ENCODE data around the gene TSHZ2.
A peak's percentile ranks its signal among the peaks of the same experiment; 100 is the strongest.

The TSHZ2 gene

GRCh38 chr20:53332022-53332837, 360.1 kb downstream of the TSHZ2 start:
- Histone ChIP-seq H3K9me3 (no peaks in the 10 kb centered on the region), H3K4me1 (peaks cover 11% of the 10 kb centered on the region), H3K27me3 (no peaks in the 10 kb centered on the region), H3K36me3 (no peaks in the 10 kb centered on the region; the same call in 1 of the 2 replicates), H3K4me3 (ENCODE audit: low read depth, low read length) (no peak overlapping the region)
- no peak for TF ChIP-seq CTCF (IDR thresholded peaks at IDR 0.05; ENCODE audit: low read depth, low read length)
- no peak for DNase-seq

GRCh38 chr20:53334861-53335260, 362.7 kb downstream of the TSHZ2 start:
- H3K4me3 ChIP-seq (ENCODE audit: low read depth, low read length) = no peak overlapping the region
- peaks cover 11% of the 10 kb centered on the region for H3K4me1 ChIP-seq
- DNase-seq = no peak
- H3K9me3 ChIP-seq = no peaks in the 10 kb centered on the region
- no peaks in the 10 kb centered on the region; the same call in 1 of the 2 replicates for H3K36me3 ChIP-seq
- H3K27me3 ChIP-seq = no peaks in the 10 kb centered on the region
- no peak for TF ChIP-seq CTCF (IDR thresholded peaks at IDR 0.05; ENCODE audit: low read depth, low read length)

- no peak for TF ChIP-seq CTCF (IDR thresholded peaks at IDR 0.05; ENCODE audit: low read depth, low read length)
- DNase-seq = no peak
These were observed 363.4 kb downstream of the TSHZ2 start for GRCh38 chr20:53335555-53335954.

GRCh38 chr20:53336892-53337291, 364.7 kb downstream of the TSHZ2 start:
- no peaks in the 10 kb centered on the region for H3K4me1 ChIP-seq
- DNase-seq = no peak
- no peaks in the 10 kb centered on the region for H3K27me3 ChIP-seq
- H3K36me3 ChIP-seq = no peaks in the 10 kb centered on the region; the same call in 1 of the 2 replicates
- no peak overlapping the region for H3K4me3 ChIP-seq (ENCODE audit: low read depth, low read length)
- peak; percentile 24; the same call in 1 of the 2 replicates for TF ChIP-seq CTCF (IDR thresholded peaks at IDR 0.05; ENCODE audit: low read depth, low read length)
- H3K9me3 ChIP-seq = no peaks in the 10 kb centered on the region

More at GRCh38 chr20:53335555-53335954, 363.4 kb downstream of the TSHZ2 start:
- Histone ChIP-seq H3K4me1 (peaks cover 10% of the 10 kb centered on the region), H3K4me3 (ENCODE audit: low read depth, low read length) (no peak overlapping the region), H3K36me3 (no peaks in the 10 kb centered on the region; the same call in 1 of the 2 replicates), H3K9me3 (no peaks in the 10 kb centered on the region), H3K27me3 (no peaks in the 10 kb centered on the region)

- DNase-seq = no peak
- H3K4me3 ChIP-seq (ENCODE audit: low read depth, low read length) = no peak overlapping the region
- no peak for TF ChIP-seq CTCF (IDR thresholded peaks at IDR 0.05; ENCODE audit: low read depth, low read length)
- H3K36me3 ChIP-seq = no peaks in the 10 kb centered on the region; the same call in 1 of the 2 replicates
- no peaks in the 10 kb centered on the region for H3K4me1 ChIP-seq
- no peaks in the 10 kb centered on the region for H3K27me3 ChIP-seq
- no peaks in the 10 kb centered on the region for H3K9me3 ChIP-seq
These were observed 365.4 kb downstream of the TSHZ2 start for GRCh38 chr20:53337390-53338101.
